HG03196 (cell line): ENCODE measurements around the gene UBA52.
"Not testable (repeated sequence)": the region's sequence is repeated elsewhere in the genome, so short reads cannot be mapped to it uniquely, and the experiment has no call there.

ENCODE experiments used
- ATAC-seq: cut with Tn5 transposase; IDR thresholded peaks from one replicate; pipeline ENCODE4 v1.9.1; 2021; ENCODE audit not compliant: unreplicated experiment

Gene UBA52

DNA sequence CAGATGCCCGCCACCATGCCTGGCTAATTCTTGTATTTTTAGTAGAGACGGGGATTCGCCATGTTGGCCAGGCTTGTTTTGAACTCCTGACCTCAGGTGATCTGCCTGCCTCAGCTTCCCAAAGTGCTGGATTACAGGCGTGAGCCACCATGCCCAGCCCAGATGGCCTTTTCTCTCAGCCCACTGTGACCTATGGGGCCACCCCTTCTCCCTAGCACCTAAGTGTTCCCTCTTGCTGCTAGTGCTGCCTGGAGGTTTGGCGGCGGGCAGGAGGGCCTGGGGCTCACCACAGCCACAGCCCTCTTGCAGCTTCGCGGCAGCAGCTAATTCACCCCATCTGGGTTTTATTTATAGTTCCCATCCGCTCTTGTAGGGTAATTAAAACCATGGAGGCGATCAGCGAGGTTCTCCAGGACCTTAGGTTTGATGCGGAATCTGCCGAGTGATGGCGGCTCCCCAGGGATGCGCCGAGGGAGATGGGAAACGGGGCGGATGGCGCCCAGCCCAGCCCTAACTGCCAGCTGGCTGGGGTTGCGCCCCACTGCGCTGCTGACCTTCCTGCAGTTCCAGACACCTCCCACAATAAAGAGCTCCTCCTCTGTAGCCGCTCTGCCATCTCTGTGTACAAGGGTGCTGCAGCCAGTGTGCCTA, 20.2 kb downstream of the UBA52 start:
- no peak for ATAC-seq

DNA sequence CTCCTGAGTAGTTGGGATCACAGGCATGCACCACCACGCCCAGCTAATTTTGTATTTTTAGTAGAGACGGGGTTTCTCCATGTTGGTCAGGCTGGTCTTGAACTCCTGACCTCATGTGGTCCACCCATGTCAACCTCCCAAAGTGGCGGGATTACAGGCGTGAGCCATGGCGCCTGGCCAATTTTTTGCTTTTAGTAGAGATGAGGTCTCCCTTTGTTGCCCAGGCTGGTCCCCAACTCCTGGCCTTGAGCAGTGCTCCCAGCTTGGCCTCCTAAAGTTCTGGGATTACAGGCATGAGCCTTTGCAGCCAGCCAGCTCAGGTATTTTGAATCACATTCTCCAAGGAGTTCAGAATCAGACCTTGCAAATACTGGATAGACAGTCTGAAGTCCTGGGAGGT, 21.1 kb downstream of the UBA52 start:
- not testable (repeated sequence) for ATAC-seq

- ATAC-seq, result no peak
Measured at GRCh38 chr19:18593367-18594095, 21.9 kb downstream of the UBA52 start.

- ATAC-seq, result no peak
Measured at GRCh38 chr19:18594096-18594823, 22.6 kb downstream of the UBA52 start.

DNA sequence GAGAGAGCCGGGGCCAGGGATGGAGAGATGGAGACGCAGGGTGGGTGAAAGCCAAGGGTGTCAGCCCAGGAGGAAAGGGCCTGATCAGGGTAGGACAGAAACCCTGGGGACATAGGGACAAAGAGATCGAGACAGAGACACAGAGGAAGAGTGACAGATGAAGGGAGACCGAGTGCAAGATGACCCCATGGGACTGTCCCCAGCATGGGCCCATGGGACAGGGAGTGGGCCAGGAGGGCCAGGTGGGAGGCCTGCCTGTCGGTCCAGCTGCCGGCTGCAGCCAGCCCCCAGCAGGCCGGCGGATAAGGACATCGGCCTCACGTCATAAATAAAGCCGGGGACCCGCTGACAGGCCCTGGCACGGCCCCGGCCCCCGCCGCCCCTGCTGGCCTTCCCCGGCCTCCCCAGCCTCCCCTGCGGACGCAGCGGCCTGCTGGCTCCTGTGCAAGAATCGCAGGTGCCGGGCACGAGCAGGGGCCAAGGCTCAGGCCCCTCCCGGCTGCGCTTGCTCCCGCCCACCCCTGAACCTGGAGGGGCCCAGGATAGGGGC, 23.2 kb downstream of the UBA52 start:
- no peak for ATAC-seq

DNA sequence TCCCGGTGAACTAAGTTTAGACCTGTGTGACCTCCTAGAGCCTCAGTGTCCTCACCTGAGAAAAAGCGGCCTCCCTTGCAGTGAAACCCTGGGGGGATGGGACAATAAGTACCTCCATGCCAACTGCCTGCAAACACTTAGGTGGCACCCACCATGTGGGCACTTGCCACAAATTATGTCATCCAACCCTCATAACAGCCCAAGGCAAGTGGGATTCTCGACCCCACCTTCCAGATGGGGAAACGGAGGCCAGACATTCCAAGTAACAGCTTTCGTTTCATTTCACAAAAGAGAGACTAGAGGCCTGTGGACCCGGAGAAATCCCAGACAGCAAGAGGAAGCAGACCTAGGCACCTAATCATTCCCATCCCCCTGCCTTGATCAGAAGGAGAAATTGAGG, 23.8 kb downstream of the UBA52 start:
- no peak for ATAC-seq

GRCh38 chr19:18596752-18597157, 25.1 kb downstream of the UBA52 start:
- ATAC-seq, result no peak

DNA sequence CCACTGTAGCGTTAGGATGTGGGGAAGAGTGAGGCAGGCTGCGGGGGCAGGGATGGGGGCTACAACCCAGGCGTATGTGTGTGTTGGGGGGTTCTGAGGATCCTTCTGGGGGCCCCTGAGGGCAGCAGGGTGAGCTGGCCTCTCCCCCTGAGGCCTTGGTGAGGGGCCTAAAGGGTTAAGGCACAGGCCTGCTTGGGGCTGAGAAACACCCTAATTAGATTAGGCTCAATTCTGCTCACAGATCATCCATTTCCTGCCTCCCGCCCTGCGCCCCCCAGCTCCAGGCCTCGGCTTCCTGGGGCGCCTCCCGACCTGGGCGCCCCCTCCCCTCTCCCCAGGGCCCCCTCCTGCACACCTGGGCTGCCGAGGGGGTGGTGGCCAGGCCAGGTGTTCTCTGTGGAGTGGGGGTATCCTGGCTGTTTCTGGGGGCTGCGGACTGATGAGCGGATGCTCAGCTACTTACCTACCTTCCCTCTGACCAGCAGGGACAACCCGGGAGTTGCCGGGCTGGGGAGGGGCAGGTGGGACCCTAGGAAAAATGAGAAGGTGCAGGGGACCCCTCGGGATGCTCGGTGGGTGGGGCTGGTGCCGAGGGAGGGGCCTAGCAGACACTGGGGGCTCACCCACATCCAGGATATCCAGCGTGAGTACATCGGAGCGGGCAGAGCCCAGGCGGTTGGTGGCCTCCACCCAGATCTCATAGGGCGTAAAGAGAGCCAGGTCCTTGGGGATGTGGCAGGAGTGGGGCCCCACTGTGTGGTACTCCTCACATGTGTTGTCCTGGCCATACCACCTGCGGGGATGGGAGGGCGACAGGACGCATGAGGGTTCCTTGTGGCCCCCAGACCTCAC, 26.4 kb downstream of the UBA52 start:
- ATAC-seq, result no peak

- ATAC-seq, result no peak
Measured at GRCh38 chr19:18599485-18599884, 27.8 kb downstream of the UBA52 start.

GRCh38 chr19:18600692-18601397, 29.2 kb downstream of the UBA52 start:
- not testable (repeated sequence) for ATAC-seq

- no peak for ATAC-seq
Measured at GRCh38 chr19:18601875-18602274, 30.2 kb downstream of the UBA52 start.

DNA sequence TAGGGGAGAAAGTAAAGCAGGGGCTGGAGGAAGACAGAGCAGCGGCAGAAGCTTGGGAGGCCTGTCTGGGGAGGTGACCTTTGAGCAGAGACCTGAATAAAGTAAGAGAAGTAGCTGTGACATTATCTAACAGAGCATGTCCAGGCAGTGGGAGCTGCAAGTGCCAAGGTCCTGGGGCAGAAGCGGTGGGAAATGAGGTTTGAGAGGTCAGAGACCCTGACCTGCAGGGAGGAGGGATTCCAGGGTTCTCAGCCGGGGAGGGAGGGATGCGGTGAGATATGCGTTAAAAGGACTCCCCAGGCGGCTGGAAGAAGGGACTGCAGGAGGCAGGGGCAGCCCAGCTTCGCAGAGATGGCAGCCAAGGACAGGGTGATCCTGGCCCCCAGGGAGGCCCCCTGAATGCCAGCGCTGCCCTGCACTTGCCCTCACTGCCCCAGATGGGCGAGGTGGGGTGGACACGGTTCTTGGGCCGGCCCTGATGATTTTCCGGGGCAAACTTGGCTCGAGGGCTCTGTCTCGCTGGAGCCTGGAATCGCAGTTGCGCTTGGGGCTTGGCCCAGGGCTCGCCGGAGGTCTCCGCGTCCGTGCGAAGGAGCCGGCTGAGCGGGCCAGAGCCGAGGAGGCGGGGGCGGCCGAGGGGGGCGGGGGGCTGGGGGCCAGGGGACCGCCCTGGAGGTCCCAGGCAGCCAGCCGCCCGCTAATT, 31.7 kb downstream of the UBA52 start:
- no peak for ATAC-seq

DNA sequence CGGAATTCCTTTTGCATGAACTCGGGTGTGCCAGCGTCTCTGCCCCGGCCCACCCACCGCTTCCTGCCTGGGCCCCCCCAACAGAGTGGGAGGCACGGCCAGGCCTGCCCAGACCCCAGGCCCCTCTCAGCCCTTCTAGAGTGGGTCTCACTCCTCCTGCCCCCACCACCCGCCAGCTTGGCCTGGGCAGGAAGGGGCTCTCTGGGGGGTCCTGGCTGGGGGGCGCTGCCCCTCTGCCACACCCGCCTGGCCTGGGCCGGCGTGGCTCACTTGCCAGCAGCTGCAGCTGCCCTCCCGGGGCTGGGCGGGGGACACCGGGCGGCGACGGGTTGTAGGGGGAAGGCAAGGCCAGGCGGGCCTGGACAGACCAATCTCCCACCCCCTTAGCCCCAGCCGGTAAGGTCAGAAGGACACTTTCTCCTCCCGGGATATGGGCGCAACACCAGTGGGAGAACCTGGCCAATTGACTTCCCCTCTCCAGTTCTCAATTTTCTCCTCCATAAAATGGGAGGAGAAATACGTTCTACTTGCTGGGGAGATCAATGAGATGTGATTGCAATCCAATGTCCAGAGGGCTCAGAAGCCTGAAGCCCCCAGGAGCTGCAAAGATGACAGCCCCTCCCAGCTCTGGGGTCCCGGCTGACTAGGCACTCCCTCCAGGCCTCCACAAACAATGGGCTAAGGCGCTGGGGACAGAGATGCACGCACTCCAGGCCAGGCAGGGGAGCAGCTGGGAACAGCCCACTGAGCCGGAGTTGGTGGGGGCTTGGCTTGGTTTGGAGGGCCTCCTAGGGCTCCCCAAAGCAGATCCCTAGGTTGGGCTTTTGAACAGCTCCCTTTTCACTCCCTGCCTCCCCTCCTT, 32.5 kb downstream of the UBA52 start:
- ATAC-seq, result no peak

GRCh38 chr19:18604820-18605159, 33.1 kb downstream of the UBA52 start:
- ATAC-seq, result no peak

GRCh38 chr19:18605196-18605545, 33.5 kb downstream of the UBA52 start:
- no peak for ATAC-seq

DNA sequence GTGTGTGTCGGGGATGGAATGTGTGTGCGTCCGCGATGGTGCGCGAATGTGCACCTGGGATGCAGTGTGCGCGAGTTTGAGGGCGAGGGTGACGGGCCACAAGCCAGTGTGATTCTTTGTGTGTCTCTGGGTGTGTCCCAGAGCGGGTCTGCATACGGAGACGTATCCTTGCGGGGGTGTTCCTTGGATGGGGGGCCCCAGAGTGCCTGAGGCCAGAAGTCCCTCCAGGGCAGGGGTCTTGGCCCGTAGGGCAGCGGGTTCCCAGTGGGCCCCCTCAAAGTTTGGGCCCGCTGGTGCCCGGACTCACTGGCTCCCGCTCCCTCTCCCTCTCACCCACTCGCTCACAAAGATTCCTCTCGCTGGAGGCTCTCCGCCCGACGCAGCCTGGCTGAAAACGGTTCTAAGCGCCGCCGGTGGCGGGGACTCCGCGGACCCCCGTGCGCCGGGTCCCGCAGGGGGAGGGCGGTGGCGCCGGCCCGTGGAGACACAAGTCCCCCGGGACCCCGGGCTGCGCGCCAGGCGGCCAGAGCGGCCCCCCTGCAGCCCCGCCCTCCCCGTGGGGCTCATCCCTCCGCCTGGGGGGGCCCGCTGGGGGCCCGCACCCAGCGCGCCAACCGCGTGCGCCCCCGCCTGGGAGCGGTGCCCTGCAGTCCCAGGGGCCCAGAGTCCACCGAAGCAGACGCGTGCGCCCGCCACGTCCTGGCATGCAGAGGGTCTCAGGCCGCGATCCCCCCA, 34.1 kb downstream of the UBA52 start:
- ATAC-seq, result no peak

DNA sequence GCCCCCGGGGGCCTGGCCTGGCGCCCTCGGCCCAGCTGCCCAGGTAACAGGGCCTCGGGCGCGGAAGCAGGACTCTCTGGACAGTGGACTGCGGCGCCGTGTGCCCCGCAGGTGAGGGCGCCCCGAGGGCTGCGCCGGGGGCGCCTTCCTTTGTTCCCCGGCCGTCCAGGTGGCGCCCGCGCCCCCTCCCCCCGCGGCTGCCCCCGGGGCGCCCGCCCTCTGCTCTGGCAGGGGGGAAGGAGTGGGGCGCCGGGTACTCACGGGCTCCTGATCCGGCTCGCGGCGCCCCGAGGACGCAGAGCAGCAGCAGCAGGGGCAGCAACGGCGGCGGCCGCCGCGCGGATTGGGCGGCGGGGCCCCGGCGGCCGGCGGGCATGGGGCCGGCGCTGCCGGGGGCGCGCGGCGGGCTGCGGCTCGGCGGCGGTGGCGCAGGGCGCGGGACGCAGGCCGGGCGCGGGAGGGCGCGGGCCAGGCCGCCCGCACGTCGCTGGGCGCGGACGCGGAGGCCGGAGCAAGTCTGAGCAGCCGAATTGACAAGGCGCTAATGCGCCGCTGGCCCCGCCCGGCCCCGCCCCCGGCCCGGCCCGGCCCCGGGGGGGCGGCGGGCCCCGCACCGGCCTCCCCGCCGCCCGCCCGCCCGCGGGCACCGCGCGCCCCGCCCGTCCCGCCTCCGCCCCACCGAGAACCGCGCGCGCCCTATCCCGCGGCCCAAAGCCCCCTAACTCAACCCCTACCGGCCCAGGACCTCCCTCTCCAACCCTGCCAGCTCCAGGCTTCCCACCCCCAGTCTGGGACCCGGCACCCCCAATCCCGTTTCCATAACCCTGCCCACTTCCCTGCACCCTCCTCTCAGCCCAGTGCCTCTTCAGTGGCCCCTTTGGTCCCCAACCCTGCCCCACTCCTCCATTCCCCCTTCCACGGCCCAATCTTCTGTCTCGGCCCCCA, 34.9 kb downstream of the UBA52 start, which contains the start of gene CRLF1:
Gene CRLF1, minus strand, starts transcription at position 519 of the 945 bp plus-strand sequence. Its CDS starts 143 bp downstream, at position 376.
- ATAC-seq, result no peak
